ENCODE results near the gene ARG2. TPM values are rescaled to one million over a fixed set of nuclear protein-coding genes. Genes with fewer than 3 reads are reported as not detected.

The ARG2 gene
- total and polyA plus RNA-seq, 9 of the 15 experiments (the other 6 are each of a cell fraction or from before 2014, with no cell fraction given), result 6.2 to 75.0 (median 17.8) TPM

- H3K27me3 ChIP-seq (ENCODE audit: control insufficient read depth in 2 of 2, insufficient read depth in 2 of 2, low read length in 2 of 2), result no peaks in the 10 kb centered on the region
- ATAC-seq (peak; percentile 95), DNase-seq (ENCODE audit: extremely low read depth in 1 of 4, low spot score in 3 of 4) (peak; percentile 16 to 65 (median 32)), FAIRE-seq (peak; percentile 82)
- WGBS (ENCODE audit: insufficient coverage, low coverage, missing lambda C conversion rate), result 5% methylated on average over 1 of the region's 1 CpG
- no peak overlapping the region; a peak in 1 of 4 replicates for H3K9ac ChIP-seq (ENCODE audit: insufficient read depth in 1 of 2, low read depth in 2 of 2, low read length in 2 of 2)
- POLR2A ChIA-PET, result interaction anchor here (0.7 to 1.1 kb wide), 4 partner anchors 10 to 240 kb away, joined by 3 to 8 read pairs (median 4); no protein-coding TSS in a partner anchor
- no peaks in the 10 kb centered on the region for H3K9me3 ChIP-seq (replicated peaks; ENCODE audit: control insufficient read depth, insufficient read depth, low read depth, low read length)
- H3K79me2 ChIP-seq (ENCODE audit: control insufficient read depth, insufficient read depth, low read length), result peaks cover 61% of the 10 kb centered on the region
- H3K4me2 ChIP-seq (ENCODE audit: insufficient read depth, low read length), result no peak overlapping the region
- peaks cover 0 to 5% of the 10 kb centered on the region in 2 experiments; a peak in 3 of 5 replicates for H3K4me1 ChIP-seq (replicated peaks in 1 of 2; ENCODE audit: control insufficient read depth in 2 of 2, insufficient read depth in 2 of 2, low read length in 2 of 2)
- no peak overlapping the region for H3K27ac ChIP-seq (ENCODE audit: extremely low read depth, low read depth, low read length)
- no TSS peak for BruUV-seq (replicated peaks)
- intact Hi-C loops (cut with micrococcal nuclease), result loop anchor here (1.0 kb wide), 3 partner anchors 31 to 83 kb away; no protein-coding TSS in a partner anchor
- in situ Hi-C loops (cut with MboI), result loop anchor here (5.0 kb wide), 2 partner anchors 45 to 85 kb away; no protein-coding TSS in a partner anchor
- 0 out of 3 replicates have a peak, but pooled peaks cover 2% of the 10 kb centered on the region for H3K36me3 ChIP-seq (ENCODE audit: control insufficient read depth, insufficient read depth, low read length)
- H4K20me1 ChIP-seq (replicated peaks; ENCODE audit: control insufficient read depth, insufficient read depth, low read length), result no peaks in the 10 kb centered on the region
- no peaks in the 10 kb centered on the region for H3K9me1 ChIP-seq (ENCODE audit: control insufficient read depth, insufficient read depth, low read length)
- no peak overlapping the region for H2AFZ ChIP-seq (ENCODE audit: low read depth, low read length)
- CTCF ChIA-PET (ENCODE audit: low intra/inter-chr PET ratio), result interaction anchor here (1.2 to 2.8 kb wide), 3 partner anchors 48 to 83 kb away, joined by 4 to 16 read pairs (median 14); partner anchors contain the start of gene ARG2
- no peak overlapping the region for H3K4me3 ChIP-seq
- TF ChIP-seq ZNF766 (CRISPR knock-in tag; conservative IDR thresholded peaks at IDR 0.05) (no peak), PHF20 (IDR thresholded peaks at IDR 0.05; ENCODE audit: partially characterized antibody) (no peak), SLC30A9 (CRISPR knock-in tag; IDR thresholded peaks at IDR 0.05) (no peak), XRCC4 (IDR thresholded peaks at IDR 0.05; ENCODE audit: extremely low read depth, insufficient read depth, insufficient read length) (no peak), SPI1 (IDR thresholded peaks at IDR 0.05; ENCODE audit: borderline replicate concordance, low read depth, low read length) (peak; percentile 71), NFXL1 (CRISPR knock-in tag; IDR thresholded peaks at IDR 0.05) (no peak), FOXA3 (CRISPR knock-in tag; conservative IDR thresholded peaks at IDR 0.05 in 1 of 2, IDR thresholded peaks at IDR 0.05 in 1 of 2) (no peak), THRA (IDR thresholded peaks at IDR 0.05) (no peak), REST (IDR thresholded peaks at IDR 0.05; ENCODE audit: borderline replicate concordance) (peak; percentile 85), REST (CRISPR knock-in tag; IDR thresholded peaks at IDR 0.05; ENCODE audit: low read depth) (no peak), SIN3A (IDR thresholded peaks at IDR 0.05; ENCODE audit: borderline replicate concordance in 2 of 2, control insufficient read depth in 1 of 2, low read depth in 2 of 2, low read length in 2 of 2) (no peak)
These were observed 47.2 kb downstream of the ARG2 start for GRCh38 chr14:67666750-67667449.
